GM12878 (cell line): ENCODE data around the gene PCNX1. TPM values are rescaled to one million over a fixed set of nuclear protein-coding genes. Genes with fewer than 3 reads are reported as not detected.
A peak's percentile ranks its signal among the peaks of the same experiment; 100 is the strongest.

Experiments used
- ASH2L ChIP-seq: fragments of 300-600, 200-600 bp; sonication (generic); IDR thresholded peaks from 2 replicates; pipeline ENCODE4 v1.6.1; 2017; ENCODE audit warnings: low read depth, mild to moderate bottlenecking, borderline replicate concordance
- BCL11A ChIP-seq: IDR thresholded peaks from 2 replicates; pipeline ENCODE4 v1.6.1; 2011; ENCODE audit warnings: low read depth, low read length
- BRCA1 ChIP-seq: IDR thresholded peaks from 2 replicates; pipeline ENCODE4 v1.6.1; 2011; ENCODE audit warnings: low read depth, low read length, improper control_type of control experiment
- EED ChIP-seq: sonication (generic); IDR thresholded peaks from 2 replicates; pipeline ENCODE4 v1.6.1; 2016; ENCODE audit warnings: antibody characterized with exemption, low read depth
- ETV6 ChIP-seq, 2 experiments: fragments of 450-650 bp in 1 of 2; IDR thresholded peaks in 1 of 2; conservative IDR thresholded peaks in 1 of 2; 2 replicates each; pipeline ENCODE4 v1.6.1; 2014; ENCODE audit warnings: antibody characterized with exemption in 1 of 2, borderline replicate concordance in 1 of 2, low read depth in 1 of 2, mild to moderate bottlenecking in 1 of 2, moderate library complexity in 1 of 2
- EZH2 ChIP-seq: IDR thresholded peaks from 2 replicates; pipeline ENCODE4 v1.6.1; 2012; ENCODE audit warnings: low read depth, mild to moderate bottlenecking, control low read depth, inconsistent platforms, low read length, borderline replicate concordance; ENCODE audit not compliant: control insufficient read depth
- FOXK2 ChIP-seq: fragments of 450-650 bp; IDR thresholded peaks from 2 replicates; pipeline ENCODE4 v1.6.1; 2017; ENCODE audit warnings: mild to moderate bottlenecking, moderate library complexity
- FOXM1 ChIP-seq: IDR thresholded peaks from 2 replicates; pipeline ENCODE4 v1.6.1; 2012; ENCODE audit warnings: low read depth, mild to moderate bottlenecking, inconsistent platforms, low read length, moderate library complexity
- GABPA ChIP-seq: IDR thresholded peaks from 2 replicates; pipeline ENCODE4 v1.6.1; 2014; ENCODE audit warnings: antibody characterized with exemption, low read depth, mild to moderate bottlenecking, inconsistent platforms
- IKZF2 ChIP-seq, 2 experiments: fragments of 450-650 bp; IDR thresholded peaks; 2 replicates each; pipeline ENCODE4 v1.6.1; 2017; ENCODE audit warnings: mild to moderate bottlenecking in 2 of 2, moderate library complexity in 2 of 2
- JUNB ChIP-seq: IDR thresholded peaks from 2 replicates; pipeline ENCODE4 v1.6.1; 2016; ENCODE audit warnings: antibody characterized with exemption, mild to moderate bottlenecking
- KDM1A ChIP-seq: fragments of 200-600 bp; sonication (generic); IDR thresholded peaks from 2 replicates; pipeline ENCODE4 v1.6.1; 2016; ENCODE audit warnings: borderline replicate concordance
- NFIC ChIP-seq: IDR thresholded peaks from 2 replicates; pipeline ENCODE4 v1.6.1; 2012; ENCODE audit warnings: low read depth, mild to moderate bottlenecking, inconsistent platforms, low read length, moderate library complexity
- POU2F2 ChIP-seq: IDR thresholded peaks from 3 replicates; pipeline ENCODE4 v1.6.1; 2011; ENCODE audit warnings: low read depth, mild to moderate bottlenecking, low read length, borderline replicate concordance
- RAD51 ChIP-seq: fragments of 450-650 bp; IDR thresholded peaks from 2 replicates; pipeline ENCODE4 v1.6.1; 2016; ENCODE audit warnings: moderate library complexity, mild to moderate bottlenecking, inconsistent platforms
- SMAD1 ChIP-seq: fragments of 450-650 bp; IDR thresholded peaks from 2 replicates; pipeline ENCODE4 v1.6.1; 2018; ENCODE audit warnings: mild to moderate bottlenecking, low read depth; ENCODE audit not compliant: partially characterized antibody
- SP1 ChIP-seq: IDR thresholded peaks from one replicate; pipeline ENCODE4 v1.6.1; 2011; ENCODE audit warnings: low read depth, low read length
- SPI1 ChIP-seq: IDR thresholded peaks from 2 replicates; pipeline ENCODE4 v1.6.1; 2011; ENCODE audit warnings: low read depth, mild to moderate bottlenecking, low read length, moderate library complexity, borderline replicate concordance; ENCODE audit not compliant: insufficient read depth
- USF2 ChIP-seq: IDR thresholded peaks from 2 replicates; pipeline ENCODE4 v1.6.1; 2011; ENCODE audit warnings: low read depth, low read length, improper control_type of control experiment, borderline replicate concordance
- YY1 ChIP-seq: IDR thresholded peaks from 2 replicates; pipeline ENCODE4 v1.6.1; 2011; ENCODE audit warnings: low read depth, mild to moderate bottlenecking, low read length
- ZNF687 ChIP-seq: fragments of 450-650 bp; IDR thresholded peaks from 2 replicates; pipeline ENCODE4 v1.6.1; 2017; ENCODE audit warnings: mild to moderate bottlenecking, moderate library complexity
- ZSCAN29 ChIP-seq: fragments of 450-650 bp; IDR thresholded peaks from 2 replicates; pipeline ENCODE4 v1.6.1; 2017; ENCODE audit warnings: mild to moderate bottlenecking, moderate library complexity
- polyA plus RNA-seq, 11 experiments: library from polyadenylated mRNA; depleted of rRNA in 4 of 11; unstranded in 6 of 11; stranded (reverse) in 5 of 11; fragments of >200 nt; fragmentation: Nextera tagmentation in 4 of 11; fragmentation: Illumina TruSeq in 1 of 11; extraction: Ambion mirVana in 4 of 11; extraction: Trizol in 1 of 11; gene quantifications; 1 replicate in 1 of 11; 2 replicates in 10 of 11; pipeline versions ENCODE4 v1.2.1 to v1.2.3, GENCODE V29; 2011 to 2016; ENCODE audit warnings: inconsistent platforms in 2 of 11, missing spikeins in 2 of 11, low read depth in 1 of 11
- total RNA-seq, 4 experiments: library from RNA; depleted of rRNA in 3 of 4; stranded (reverse); fragments of >200 nt in 3 of 4; fragmentation: Illumina TruSeq in 1 of 4; extraction: Trizol in 1 of 4; gene quantifications; 2 replicates each; pipeline versions ENCODE4 v1.2.1 to v1.2.3, GENCODE V29; 2013 to 2021
- TF ChIP-seq, protein P1 (sequence below): fragments of 450-650 bp; IDR thresholded peaks from 2 replicates; pipeline ENCODE4 v1.6.1; 2016; ENCODE audit warnings: mild to moderate bottlenecking

The PCNX1 gene
- total and polyA plus RNA-seq, 10 of the 15 experiments (the other 5 are each of a cell fraction or from before 2014, with no cell fraction given): 4.6 to 53.9 (median 20.5) TPM

DNA sequence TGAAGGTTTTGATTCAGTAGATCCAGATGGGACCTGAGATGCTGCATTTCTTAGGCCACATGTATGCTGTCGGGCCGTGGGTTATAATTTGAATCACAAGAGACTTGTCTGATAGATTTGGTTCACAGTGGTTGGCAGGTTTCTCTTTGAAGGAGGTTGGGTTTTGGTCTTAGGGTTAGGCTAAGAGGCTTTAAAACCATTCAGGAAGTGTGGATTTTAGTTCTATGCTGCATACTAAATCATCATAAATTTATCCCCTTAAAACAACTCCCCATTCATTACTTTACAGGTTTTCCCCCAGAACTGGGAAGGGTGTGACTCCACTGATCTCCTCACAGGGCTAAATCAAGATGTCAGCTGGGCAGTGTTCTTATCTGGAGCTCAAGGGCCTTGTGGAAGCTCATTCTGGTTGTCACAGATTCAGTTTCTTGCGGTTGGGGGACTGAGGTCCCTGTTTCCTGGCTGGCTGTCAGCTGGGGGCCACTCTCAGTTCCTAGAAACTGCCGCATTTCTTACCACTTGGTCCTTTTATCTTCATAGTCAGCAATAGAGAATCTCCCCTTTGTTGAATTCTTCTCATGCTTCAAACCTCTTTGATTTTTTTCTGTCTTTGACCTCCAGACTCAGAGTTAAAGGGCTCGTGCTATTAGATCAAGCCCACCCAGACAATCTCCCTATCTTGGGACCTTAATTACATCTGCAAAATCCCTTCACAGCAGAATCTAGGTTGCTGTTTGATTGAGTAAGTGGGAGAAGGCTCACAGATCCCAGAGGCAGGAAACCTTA is 20.6 kb upstream of the PCNX1 start (continued):
- peak; percentile 79 for TF ChIP-seq SP1
- TF ChIP-seq FOXM1: 0 out of 2 replicates have a peak, but pooled peaks have one; percentile 42
- TF ChIP-seq BCL11A: peak; percentile 82
- TF ChIP-seq ZNF687: peak; percentile 31; the same call in 1 of the 2 replicates
- TF ChIP-seq YY1: peak; percentile 69
- peak; percentile 86 for TF ChIP-seq IKZF2 (IDR thresholded peaks at IDR 0.05)
- TF ChIP-seq ASH2L: peak; percentile 26; the same call in 1 of the 2 replicates
- TF ChIP-seq FOXK2: no peak
- peak; percentile 89 for TF ChIP-seq NFIC
- TF ChIP-seq ZSCAN29: no peak
- TF ChIP-seq GABPA: 0 out of 2 replicates have a peak, but pooled peaks have one; percentile 19
- TF ChIP-seq KDM1A: no peak
- TF ChIP-seq RAD51: no peak
- no peak for TF ChIP-seq BRCA1
- TF ChIP-seq SMAD1: no peak
- TF ChIP-seq JUNB: peak; percentile 11; the same call in 1 of the 2 replicates
- TF ChIP-seq, protein P1, sequence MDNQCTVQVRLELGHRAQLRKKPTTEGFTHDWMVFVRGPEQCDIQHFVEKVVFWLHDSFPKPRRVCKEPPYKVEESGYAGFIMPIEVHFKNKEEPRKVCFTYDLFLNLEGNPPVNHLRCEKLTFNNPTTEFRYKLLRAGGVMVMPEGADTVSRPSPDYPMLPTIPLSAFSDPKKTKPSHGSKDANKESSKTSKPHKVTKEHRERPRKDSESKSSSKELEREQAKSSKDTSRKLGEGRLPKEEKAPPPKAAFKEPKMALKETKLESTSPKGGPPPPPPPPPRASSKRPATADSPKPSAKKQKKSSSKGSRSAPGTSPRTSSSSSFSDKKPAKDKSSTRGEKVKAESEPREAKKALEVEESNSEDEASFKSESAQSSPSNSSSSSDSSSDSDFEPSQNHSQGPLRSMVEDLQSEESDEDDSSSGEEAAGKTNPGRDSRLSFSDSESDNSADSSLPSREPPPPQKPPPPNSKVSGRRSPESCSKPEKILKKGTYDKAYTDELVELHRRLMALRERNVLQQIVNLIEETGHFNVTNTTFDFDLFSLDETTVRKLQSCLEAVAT: peak; percentile 62; the same call in 1 of the 2 replicates
- TF ChIP-seq USF2: no peak
- TF ChIP-seq ETV6 (conservative IDR thresholded peaks at IDR 0.05 in 1 of 2, IDR thresholded peaks at IDR 0.05 in 1 of 2; ENCODE audit: borderline replicate concordance in 1 of 2, low read depth in 1 of 2): peak in 1 of 2 experiments; percentile 97; a peak in 2 of 4 replicates
- peak; percentile 97 for TF ChIP-seq EED
- TF ChIP-seq SPI1: peak; percentile 75
- TF ChIP-seq POU2F2: peak; percentile 25; the same call in 1 of the 3 replicates
- no peak for TF ChIP-seq EZH2
- TF ChIP-seq, all 136 proteins: peak for 47
